Measurements from ENCODE around the gene TASP1.
"Not testable (repeated sequence)": the region's sequence is repeated elsewhere in the genome, so short reads cannot be mapped to it uniquely, and the experiment has no call there.

Gene TASP1

DNA sequence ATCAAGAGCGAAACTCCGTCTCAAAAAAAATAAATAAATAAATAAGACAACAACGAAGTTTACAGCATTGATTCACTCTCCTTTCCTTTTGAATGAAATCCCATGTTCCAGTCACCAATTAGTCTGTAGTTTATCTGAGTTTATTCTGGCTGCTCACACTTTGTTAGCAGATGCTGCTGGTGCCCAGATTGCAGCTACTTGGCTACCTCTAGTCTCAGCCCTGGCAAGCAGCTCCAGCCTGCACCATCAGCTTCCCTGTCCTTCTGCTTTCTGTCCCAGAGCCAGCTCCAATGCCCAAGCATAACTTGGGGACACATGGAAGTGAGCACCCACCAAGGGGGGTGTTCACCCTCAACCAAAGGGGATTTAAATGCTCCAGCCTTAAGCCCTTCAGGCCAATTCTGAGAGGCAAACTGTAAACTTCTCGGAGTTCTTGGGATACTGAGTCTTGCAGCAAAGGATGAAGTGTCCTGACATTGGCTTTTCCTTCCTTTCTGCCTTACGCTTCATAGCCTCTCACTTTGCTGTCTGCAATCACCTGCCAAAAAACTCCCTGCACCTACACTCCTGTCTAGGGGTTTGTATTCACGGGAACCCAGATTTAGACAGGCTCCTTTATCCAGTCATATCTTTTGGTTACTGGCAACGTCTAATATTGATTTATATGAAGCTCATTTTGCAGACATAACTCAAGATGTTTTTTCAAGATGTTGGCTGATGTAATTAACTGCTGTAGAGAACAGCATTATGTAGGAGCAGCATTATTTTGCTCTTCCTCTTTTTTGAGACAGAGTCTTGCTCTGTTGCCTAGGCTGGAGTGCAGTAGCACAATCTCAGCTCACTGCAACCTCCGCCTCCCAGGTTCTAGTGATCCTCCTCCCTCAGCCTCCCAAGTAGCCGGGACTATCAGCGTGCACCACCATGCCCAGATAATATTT lies 9.8 kb upstream of the TASP1 start:
- DNase-seq, result no peak

DNA sequence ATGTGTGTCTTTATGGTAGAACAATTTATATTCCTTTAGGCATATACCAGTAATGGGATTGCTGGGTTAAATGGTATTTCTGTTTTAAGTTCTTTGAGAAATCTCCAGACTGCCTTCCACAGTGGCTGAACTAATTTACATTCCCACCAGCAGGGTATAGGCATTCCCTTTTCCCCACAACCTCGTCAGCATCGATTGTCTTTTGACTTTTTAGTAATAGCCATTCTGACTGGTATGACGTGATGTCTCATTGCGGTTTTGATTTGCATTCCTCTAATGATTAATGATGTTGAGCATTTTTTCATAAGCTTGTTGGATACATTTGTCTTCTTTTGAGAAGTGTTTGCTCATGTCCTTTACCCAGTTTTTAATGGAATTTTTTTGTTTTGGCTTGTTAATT lies 5.3 kb upstream of the TASP1 start:
- no peak for DNase-seq

- DNase-seq, result no peak
Observed at GRCh38 chr20:13639150-13639497, 392 bp upstream of the TASP1 start.

- no peak for DNase-seq
Observed at GRCh38 chr20:13638162-13638495, 603 bp downstream of the TASP1 start.

GRCh38 chr20:13632431-13632830 lies 6.3 kb downstream of the TASP1 start:
- no peak for DNase-seq

DNA sequence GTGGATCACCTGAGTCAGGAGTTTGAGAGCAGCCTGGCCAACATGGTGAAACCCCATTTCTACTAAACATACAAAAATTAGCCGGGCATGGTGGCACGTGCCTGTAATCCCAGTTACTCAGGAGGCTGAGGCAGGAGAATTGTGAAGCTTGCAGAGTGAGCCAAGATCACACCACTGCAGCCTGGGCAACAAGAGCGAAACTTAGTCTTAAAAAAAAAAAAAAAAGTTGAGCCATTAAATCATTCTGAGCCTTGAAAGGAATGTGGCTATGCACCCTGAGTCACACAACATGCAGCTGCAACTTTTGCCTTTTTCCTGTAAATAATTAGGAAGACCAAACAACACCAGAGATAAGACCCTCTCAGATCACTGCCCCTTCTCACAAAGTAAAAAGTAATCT lies 11.2 kb downstream of the TASP1 start:
- DNase-seq, result not testable (repeated sequence)

- DNase-seq, result no peak
Observed at GRCh38 chr20:13626724-13627123, 12.0 kb downstream of the TASP1 start.

DNA sequence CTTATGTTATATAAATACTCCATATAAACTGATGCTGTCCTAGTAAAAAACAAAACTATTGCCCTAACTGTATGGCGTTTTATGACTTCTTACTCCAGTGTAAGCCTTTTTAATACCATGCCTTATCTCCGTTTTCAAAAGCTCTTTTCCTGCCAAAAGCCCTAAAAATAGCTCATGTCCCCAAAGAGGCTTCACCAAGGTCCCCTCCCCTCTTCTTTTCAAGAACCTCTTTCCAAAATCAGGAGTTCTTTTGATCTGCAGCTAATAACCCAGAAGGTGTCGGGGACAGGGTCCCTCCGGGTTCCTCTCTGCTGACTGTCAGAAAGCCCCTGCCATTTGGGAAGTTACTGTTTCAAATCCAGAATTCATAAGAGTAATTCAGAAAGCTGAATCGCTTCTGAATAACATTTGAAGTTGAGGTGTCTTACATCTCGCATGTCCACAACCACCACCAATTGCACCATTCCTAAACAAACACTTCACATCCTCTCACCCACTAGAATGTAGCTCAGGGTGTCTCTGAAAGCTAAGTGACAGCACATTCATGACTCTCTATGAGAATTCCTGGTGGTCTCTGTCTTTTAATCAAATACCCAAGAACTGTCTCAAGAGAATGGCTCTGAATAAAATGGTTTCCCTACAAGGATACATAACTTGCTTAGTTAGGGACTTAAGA lies 13.3 kb downstream of the TASP1 start:
- no peak for DNase-seq

- DNase-seq, result not testable (repeated sequence)
Observed at GRCh38 chr20:13619415-13619814, 19.3 kb downstream of the TASP1 start.

GRCh38 chr20:13618456-13618855 lies 20.3 kb downstream of the TASP1 start:
- not testable (repeated sequence) for DNase-seq

DNA sequence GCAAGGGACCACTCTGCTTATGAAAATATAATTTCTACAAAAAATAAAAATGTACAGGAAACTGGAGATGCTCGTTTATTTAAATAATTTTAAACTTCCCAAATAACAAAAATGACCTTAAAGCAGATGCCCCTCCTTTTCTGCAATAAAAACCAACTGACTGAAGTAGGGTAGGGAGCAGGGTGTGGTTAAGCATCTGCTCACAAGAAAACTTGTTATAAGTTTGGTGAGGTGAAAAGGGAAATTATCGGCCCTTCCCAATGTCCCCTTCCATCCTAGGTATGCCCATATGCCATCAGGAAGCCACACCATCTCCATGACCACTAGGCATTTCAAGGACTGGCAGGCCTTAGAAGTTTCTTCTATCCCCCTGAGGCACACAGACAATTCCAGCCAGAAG lies 21.1 kb downstream of the TASP1 start:
- DNase-seq, result not testable (repeated sequence)

GRCh38 chr20:13616713-13617112 lies 22.0 kb downstream of the TASP1 start:
- DNase-seq, result not testable (repeated sequence)

- no peak for DNase-seq
Observed at GRCh38 chr20:13613917-13614316, 24.8 kb downstream of the TASP1 start.

GRCh38 chr20:13611611-13612125 lies 27.1 kb downstream of the TASP1 start:
- no peak for DNase-seq

GRCh38 chr20:13610184-13610583 lies 28.5 kb downstream of the TASP1 start:
- DNase-seq, result no peak

DNA sequence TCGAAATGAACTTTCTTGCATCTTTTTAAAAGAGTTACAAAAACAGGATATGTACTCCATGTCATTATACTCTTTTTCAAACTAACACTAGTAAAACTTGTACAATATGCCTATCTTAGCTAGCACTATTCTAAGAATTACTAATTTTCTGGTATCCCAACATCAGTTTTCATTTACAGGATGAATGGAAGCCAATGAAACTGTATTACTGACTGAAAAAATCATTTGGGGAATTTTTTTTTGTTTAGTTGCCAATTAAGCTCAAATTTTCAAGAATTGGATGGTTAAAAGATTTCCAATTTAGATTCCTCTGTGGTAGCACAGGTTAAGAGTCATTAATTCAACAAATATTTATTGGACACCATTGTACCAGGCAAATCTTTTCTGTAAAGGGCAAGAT lies 30.7 kb downstream of the TASP1 start:
- no peak for DNase-seq

DNA sequence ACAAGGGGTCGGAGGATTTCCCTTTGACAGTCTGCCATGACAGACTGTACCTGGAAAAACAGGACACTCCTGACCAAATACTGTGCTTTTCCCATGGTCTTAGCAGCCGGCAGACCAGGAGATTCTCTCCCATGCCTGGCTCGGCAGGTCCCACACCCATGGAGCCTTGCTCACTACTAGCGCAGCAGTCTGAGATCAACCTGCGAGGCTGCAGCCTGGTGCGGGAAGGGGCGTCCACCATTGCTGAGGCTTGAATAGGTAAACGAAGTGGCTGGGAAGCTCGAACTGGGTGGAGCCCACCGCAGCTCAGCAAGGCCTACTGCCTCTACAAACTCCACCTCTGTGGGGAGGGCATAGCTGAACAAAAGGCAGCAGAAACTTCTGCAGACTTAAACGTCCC lies 45.3 kb downstream of the TASP1 start:
- not testable (repeated sequence) for DNase-seq

DNA sequence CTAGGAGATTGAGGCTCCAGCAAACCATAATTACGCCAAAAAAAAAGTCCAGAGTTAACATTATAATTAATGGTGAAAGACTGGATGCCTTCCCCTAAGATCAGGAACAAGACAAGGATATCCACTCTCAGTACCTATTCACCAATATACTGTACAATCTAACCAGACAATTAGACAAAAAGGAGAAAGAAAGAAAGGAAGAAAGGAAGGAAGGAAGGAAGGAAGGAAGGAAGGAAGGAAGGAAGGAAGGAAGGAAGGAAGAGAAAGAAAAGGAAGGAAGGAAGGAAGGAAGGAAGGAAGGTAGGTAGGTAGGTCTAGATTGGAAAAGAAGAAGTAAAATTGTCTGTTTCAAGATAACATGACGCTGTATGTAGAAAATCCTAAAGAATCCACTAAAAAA lies 50.7 kb downstream of the TASP1 start:
- DNase-seq, result no peak

DNA sequence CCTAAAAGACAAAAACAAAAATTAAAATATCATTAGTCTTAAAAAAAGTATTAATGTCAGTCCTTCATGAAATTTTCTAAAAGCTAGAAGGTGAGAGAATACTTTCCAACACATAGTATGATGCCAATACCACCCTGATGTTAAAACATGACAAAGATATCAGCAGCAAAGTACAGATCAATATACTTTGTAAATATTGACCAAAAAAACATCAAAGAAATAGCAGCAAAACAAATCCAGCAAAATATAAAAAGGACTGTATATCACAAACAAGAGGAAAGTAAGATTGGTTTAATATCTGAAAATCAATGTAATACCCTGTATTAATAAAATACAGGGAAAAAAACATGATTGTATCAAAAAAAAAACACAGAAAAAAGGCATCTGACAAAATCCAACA lies 51.4 kb downstream of the TASP1 start:
- no peak for DNase-seq

DNA sequence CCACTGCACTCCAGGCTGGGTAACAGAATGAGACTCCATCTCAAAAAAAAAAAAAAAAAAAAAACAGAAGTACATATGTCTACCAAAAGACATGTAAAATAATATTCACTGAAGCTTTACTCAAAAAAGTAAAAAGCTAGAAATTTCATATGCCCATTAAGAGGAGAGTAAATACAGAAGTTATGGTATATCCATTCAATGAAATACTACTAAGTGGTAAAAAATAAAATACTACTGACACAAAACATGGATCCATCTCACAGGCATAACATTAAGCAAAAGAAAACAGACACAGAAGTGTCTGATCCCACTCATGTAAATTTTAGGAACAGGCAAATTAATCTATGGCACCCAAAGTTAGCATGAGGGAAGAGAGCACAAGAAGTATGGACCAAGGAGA lies 52.6 kb downstream of the TASP1 start:
- no peak for DNase-seq

GRCh38 chr20:13581451-13581850 lies 57.3 kb downstream of the TASP1 start:
- DNase-seq, result no peak

DNA sequence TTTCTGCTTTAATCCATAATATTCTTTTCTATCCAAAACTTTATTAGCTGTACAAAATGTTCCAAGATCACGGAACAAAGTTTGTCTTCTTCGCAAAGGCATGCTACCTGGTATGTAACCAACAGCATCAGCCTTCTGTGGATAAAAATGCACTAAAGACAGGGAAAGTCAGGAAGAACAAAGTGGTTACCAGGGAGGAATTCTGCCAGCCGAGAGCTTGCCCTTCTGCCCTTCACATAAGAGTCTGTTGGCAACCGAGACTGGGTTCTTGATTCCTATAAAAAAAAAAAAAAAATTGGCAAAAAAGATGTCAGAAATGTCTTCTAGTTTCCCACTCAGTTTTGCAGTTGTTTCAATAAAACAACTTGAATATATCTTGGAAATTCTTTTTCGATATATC lies 58.0 kb downstream of the TASP1 start:
- no peak for DNase-seq

- no peak for DNase-seq
Observed at GRCh38 chr20:13574071-13574470, 64.7 kb downstream of the TASP1 start.

GRCh38 chr20:13571662-13572061 lies 67.1 kb downstream of the TASP1 start:
- no peak for DNase-seq
